Mammary epithelial cell (primary cell): Measurements from ENCODE around the gene SLC25A43.

Experiments
- CTCF ChIP-seq, 2 donors: IDR thresholded peaks in 1 of 2; conservative IDR thresholded peaks in 1 of 2; 2 replicates each; pipeline ENCODE4 v1.5.1; 2011 to 2012; ENCODE audit warnings: inconsistent platforms in 2 of 2, low read length in 2 of 2, mild to moderate bottlenecking in 2 of 2, control low read depth in 1 of 2, low read depth in 1 of 2; ENCODE audit not compliant: insufficient read depth in 1 of 2; ENCODE audit errors: extremely low read depth in 1 of 2
- EZH2 ChIP-seq: IDR thresholded peaks from 2 replicates; pipeline ENCODE4 v1.6.1; 2012; ENCODE audit warnings: low read length, inconsistent platforms, borderline replicate concordance

GRCh38 chrX:119419898-119420297, 20.8 kb downstream of the SLC25A43 start:
- no peak for TF ChIP-seq CTCF (conservative IDR thresholded peaks at IDR 0.05 in 1 of 2, IDR thresholded peaks at IDR 0.05 in 1 of 2; ENCODE audit: extremely low read depth in 1 of 2, insufficient read depth in 1 of 2, low read depth in 1 of 2, low read length in 2 of 2)
- TF ChIP-seq EZH2: no peak
